Stimulated activated CD4-positive, alpha-beta T cell treated with anti-CD3 and anti-CD28 coated beads, Interleukin-4, amount 100 ng/mL, for 4 hours (primary cell): Measurements from ENCODE around the gene LYZL1.
"Not testable (repeated sequence)": the region's sequence is repeated elsewhere in the genome, so short reads cannot be mapped to it uniquely, and the experiment has no call there.

Experiments
- DNase-seq, 2 experiments: peaks; one replicate each; pipeline ENCODE4 v3.0.0-alpha.2; 2020

The LYZL1 gene

GRCh38 chr10:29343607-29344038, 54.8 kb downstream of the LYZL1 start:
- DNase-seq, result no peak

GRCh38 chr10:29344073-29344820, 55.4 kb downstream of the LYZL1 start:
- no peak for DNase-seq

- no peak for DNase-seq
Observed at GRCh38 chr10:29345144-29345909, 56.5 kb downstream of the LYZL1 start.

GRCh38 chr10:29345910-29346209, 57.0 kb downstream of the LYZL1 start:
- no peak for DNase-seq

- DNase-seq, result no peak
Observed at GRCh38 chr10:29346296-29347001, 57.6 kb downstream of the LYZL1 start.

GRCh38 chr10:29348836-29349235, 60.0 kb downstream of the LYZL1 start:
- DNase-seq, result no peak

GRCh38 chr10:29353305-29353704, 64.4 kb downstream of the LYZL1 start:
- DNase-seq, result no peak

GRCh38 chr10:29353887-29354561, 65.2 kb downstream of the LYZL1 start:
- DNase-seq, result no peak

GRCh38 chr10:29355411-29355991, 66.6 kb downstream of the LYZL1 start:
- no peak for DNase-seq

- DNase-seq, result no peak
Observed at GRCh38 chr10:29356931-29357330, 68.1 kb downstream of the LYZL1 start.

- no peak for DNase-seq
Observed at GRCh38 chr10:29358010-29358616, 69.2 kb downstream of the LYZL1 start.

- not testable (repeated sequence) for DNase-seq
Observed at GRCh38 chr10:29360215-29360853, 71.5 kb downstream of the LYZL1 start.
